ENCODE results near the gene WT1. TPM values are rescaled to one million over a fixed set of nuclear protein-coding genes. Genes with fewer than 3 reads are reported as not detected.

The WT1 gene
- total RNA-seq, 4 donors from 2014 or later: 0.33 to 0.40 TPM; not detected in 2

DNA sequence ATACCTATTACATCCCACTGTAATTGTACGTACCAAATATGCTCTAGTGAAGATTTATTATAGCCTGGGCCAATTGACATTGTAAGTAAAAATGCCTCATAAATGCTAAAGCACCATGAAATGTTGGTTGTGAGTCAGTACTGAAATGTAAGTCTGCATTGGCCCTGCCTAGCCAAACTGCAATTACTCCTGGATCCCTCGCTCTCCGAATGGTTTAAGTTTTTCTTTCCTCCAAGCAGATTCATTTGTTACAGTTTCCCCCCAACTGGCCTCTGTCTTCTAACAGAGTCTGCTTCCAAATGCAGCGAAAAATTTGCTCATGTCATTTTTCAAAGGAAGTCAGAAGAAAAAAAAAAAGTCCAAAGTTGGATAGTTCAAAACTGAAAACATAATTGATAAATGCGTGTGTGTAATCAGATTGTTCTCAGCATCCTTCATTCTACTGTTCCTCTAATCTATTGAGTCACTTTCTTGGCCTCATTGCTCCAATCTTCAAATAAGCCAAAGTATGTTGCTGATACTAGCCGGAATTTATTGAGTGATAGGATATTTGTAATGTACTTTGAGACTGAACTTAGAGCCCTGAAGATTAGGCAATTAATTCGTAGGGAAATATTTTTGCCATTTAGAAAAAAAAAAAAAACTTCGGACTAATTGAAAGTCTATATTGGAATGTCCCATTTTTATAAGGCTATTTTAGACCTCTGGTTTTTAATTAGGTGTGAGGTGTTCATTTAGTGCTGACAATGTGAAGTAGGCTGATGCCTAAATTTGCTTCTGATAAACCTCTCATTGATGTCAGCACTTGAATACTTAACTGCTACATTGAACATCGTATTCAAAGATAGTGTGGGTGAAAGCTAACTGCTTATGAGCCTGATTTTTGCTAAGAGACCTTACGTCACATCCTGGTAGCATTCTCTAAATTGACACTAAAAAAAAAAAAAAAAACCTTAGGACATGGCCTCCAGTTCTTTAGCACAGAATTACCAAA, 93.4 kb downstream of the WT1 start:
- 77 to 81% methylated on average over 10 of the region's 10 CpGs for WGBS, 2 donors
- intact Hi-C loops (cut with DNase I): no loop called here
- H3K36me3 ChIP-seq: no peaks in the 10 kb centered on the region
- no peaks in the 10 kb centered on the region for H3K4me1 ChIP-seq
- DNase-seq: no peak
- no peaks in the 10 kb centered on the region for H3K9me3 ChIP-seq
- H3K4me3 ChIP-seq (replicated peaks in 1 of 3): no peak overlapping the region
- no peaks in the 10 kb centered on the region for H3K27me3 ChIP-seq
- no peak overlapping the region for H3K27ac ChIP-seq
- TF ChIP-seq, protein P1, sequence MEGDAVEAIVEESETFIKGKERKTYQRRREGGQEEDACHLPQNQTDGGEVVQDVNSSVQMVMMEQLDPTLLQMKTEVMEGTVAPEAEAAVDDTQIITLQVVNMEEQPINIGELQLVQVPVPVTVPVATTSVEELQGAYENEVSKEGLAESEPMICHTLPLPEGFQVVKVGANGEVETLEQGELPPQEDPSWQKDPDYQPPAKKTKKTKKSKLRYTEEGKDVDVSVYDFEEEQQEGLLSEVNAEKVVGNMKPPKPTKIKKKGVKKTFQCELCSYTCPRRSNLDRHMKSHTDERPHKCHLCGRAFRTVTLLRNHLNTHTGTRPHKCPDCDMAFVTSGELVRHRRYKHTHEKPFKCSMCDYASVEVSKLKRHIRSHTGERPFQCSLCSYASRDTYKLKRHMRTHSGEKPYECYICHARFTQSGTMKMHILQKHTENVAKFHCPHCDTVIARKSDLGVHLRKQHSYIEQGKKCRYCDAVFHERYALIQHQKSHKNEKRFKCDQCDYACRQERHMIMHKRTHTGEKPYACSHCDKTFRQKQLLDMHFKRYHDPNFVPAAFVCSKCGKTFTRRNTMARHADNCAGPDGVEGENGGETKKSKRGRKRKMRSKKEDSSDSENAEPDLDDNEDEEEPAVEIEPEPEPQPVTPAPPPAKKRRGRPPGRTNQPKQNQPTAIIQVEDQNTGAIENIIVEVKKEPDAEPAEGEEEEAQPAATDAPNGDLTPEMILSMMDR (IDR thresholded peaks at IDR 0.05): no peak
- TF ChIP-seq POLR2A (IDR thresholded peaks at IDR 0.05): no peak

DNA sequence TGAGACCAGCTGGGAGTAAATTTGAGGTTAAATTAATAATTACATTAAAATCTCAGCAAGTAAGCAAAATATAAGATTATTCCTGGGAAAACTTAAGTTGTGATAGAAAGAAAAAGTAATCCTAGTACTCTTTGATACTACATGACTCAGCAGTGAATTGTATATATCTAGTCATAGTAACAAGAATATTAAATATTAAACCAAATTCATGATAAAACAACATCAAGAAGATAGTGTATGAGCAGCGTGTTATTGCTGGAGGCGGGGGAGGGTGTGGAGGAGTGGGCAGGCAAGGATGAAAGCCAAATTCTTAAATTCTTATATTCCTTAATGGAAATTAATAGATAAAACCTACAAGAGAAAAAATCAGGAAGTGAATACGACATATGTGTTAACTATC, 95.2 kb downstream of the WT1 start:
- WGBS, 2 donors: 87 to 94% methylated on average over 3 of the region's 3 CpGs

More for the DNA sequence above, 95.2 kb downstream of the WT1 start:
- TF ChIP-seq, protein P1 (IDR thresholded peaks at IDR 0.05): no peak
- no peak for TF ChIP-seq POLR2A (IDR thresholded peaks at IDR 0.05)
- no peak overlapping the region for H3K4me3 ChIP-seq (replicated peaks in 1 of 3)
- H3K4me1 ChIP-seq: no peaks in the 10 kb centered on the region
- intact Hi-C loops (cut with DNase I): no loop called here
- no peaks in the 10 kb centered on the region for H3K9me3 ChIP-seq
- no peaks in the 10 kb centered on the region for H3K36me3 ChIP-seq
- no peaks in the 10 kb centered on the region for H3K27me3 ChIP-seq
- no peak for DNase-seq
- H3K27ac ChIP-seq: no peak overlapping the region

Small RNA genes lying within 50 kb of the gene (small RNA-seq; reads per million reads assigned to genes)
- gene RF02204 (not detected), gene RF02205 (not detected)

Other genes starting within 250 kb of the WT1 start
- gene EIF3M, start 148.3 kb upstream of the WT1 start, total RNA-seq: 100 to 1,000 TPM; 251 to 403 (median 308) TPM